MCF 10A (cell line): ENCODE results near the gene RALY. TPM values are rescaled to one million over a fixed set of nuclear protein-coding genes. Genes with fewer than 3 reads are reported as not detected.

Source experiments
- BruUV-seq: library from RNA; stranded (reverse); fragments of 400-500 nt; replicated peaks from 2 replicates; lab custom pipeline; 2021; lab: Mats Ljungman, UMichigan
- CTCF ChIA-PET: fragments of 300-600 bp; sonication (Branson Sonifier 250); formaldehyde crosslinking; extraction: SDS; loops from one replicate; lab custom pipeline; 2021; ENCODE audit warnings: antibody characterized with exemption, inconsistent platforms; lab: Yijun Ruan, JAX
- POLR2A ChIA-PET: fragments of 300-600, 350-650 bp; sonication (Branson Sonifier 250); formaldehyde crosslinking; extraction: SDS; loops from one replicate; lab custom pipeline; 2020; ENCODE audit warnings: antibody characterized with exemption, inconsistent platforms; lab: Yijun Ruan, JAX
- DNase-seq: peaks from one replicate; pipeline ENCODE4 v3.0.0-alpha.2; 2018; ENCODE audit not compliant: unreplicated experiment
- H3K27ac Mint-ChIP-seq: one replicate; pipeline ENCODE4 v1.8.0; 2022; ENCODE audit warnings: mild to moderate bottlenecking, low read depth, mixed read lengths; ENCODE audit not compliant: unreplicated experiment
- H3K27me3 Mint-ChIP-seq: one replicate; pipeline ENCODE4 v1.8.0; 2022; ENCODE audit warnings: mixed read lengths; ENCODE audit not compliant: insufficient read depth, unreplicated experiment
- H3K36me3 Mint-ChIP-seq: one replicate; pipeline ENCODE4 v1.8.0; 2022; ENCODE audit warnings: mild to moderate bottlenecking, moderate library complexity, mixed read lengths; ENCODE audit not compliant: insufficient read depth, unreplicated experiment
- H3K4me1 Mint-ChIP-seq: one replicate; pipeline ENCODE4 v1.8.0; 2022; ENCODE audit warnings: mixed read lengths; ENCODE audit not compliant: insufficient read depth, unreplicated experiment
- H3K4me3 Mint-ChIP-seq: one replicate; pipeline ENCODE4 v1.8.0; 2022; ENCODE audit warnings: mild to moderate bottlenecking, moderate library complexity, mixed read lengths; ENCODE audit not compliant: unreplicated experiment
- H3K9me3 Mint-ChIP-seq: one replicate; pipeline ENCODE4 v1.8.0; 2022; ENCODE audit warnings: mixed read lengths; ENCODE audit not compliant: unreplicated experiment
- intact Hi-C: fragments of 100-400 bp; cut with micrococcal nuclease; formaldehyde crosslinking; loops from 2 replicates; pipeline ENCODE4 v1.14.1; 2022
- total RNA-seq: library from RNA; stranded (reverse); gene quantifications from 2 replicates; pipeline ENCODE4 v1.2.3, GENCODE V29; 2022
- TF ChIP-seq, protein P1 (sequence below): fragments of 200-600 bp; IDR thresholded peaks from one replicate; pipeline ENCODE4 v1.8.0; 2022; ENCODE audit warnings: antibody characterized with exemption, mild to moderate bottlenecking; ENCODE audit not compliant: unreplicated experiment

The RALY gene
- total RNA-seq, 1 experiment from 2014 or later = 120 TPM

DNA sequence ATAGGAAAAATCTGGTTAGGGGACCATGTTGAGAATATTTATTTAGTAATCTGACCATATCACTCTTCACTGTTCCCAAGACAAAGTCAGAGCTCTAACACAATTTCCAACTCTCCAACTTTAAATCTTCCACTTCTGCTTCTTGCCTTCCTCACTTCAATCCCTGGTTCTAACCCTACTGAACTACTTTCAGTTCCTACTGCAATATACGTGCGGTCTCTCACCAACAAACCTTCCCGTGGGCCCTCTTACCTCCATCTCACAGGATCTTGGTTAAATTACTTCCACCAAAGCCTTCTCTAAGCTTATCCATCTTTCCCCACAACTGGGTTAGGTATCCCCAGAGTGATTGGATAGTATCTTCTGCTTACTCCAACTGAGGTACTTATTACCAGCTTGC lies 110.3 kb downstream of the RALY start:
- Mint-ChIP-seq H3K36me3 (peaks cover 98% of the 10 kb centered on the region), H3K4me1 (peaks cover 39% of the 10 kb centered on the region), H3K27me3 (no peaks in the 10 kb centered on the region), H3K4me3 (no peak overlapping the region), H3K9me3 (no peaks in the 10 kb centered on the region), H3K27ac (no peak overlapping the region)
- TF ChIP-seq, protein P1, sequence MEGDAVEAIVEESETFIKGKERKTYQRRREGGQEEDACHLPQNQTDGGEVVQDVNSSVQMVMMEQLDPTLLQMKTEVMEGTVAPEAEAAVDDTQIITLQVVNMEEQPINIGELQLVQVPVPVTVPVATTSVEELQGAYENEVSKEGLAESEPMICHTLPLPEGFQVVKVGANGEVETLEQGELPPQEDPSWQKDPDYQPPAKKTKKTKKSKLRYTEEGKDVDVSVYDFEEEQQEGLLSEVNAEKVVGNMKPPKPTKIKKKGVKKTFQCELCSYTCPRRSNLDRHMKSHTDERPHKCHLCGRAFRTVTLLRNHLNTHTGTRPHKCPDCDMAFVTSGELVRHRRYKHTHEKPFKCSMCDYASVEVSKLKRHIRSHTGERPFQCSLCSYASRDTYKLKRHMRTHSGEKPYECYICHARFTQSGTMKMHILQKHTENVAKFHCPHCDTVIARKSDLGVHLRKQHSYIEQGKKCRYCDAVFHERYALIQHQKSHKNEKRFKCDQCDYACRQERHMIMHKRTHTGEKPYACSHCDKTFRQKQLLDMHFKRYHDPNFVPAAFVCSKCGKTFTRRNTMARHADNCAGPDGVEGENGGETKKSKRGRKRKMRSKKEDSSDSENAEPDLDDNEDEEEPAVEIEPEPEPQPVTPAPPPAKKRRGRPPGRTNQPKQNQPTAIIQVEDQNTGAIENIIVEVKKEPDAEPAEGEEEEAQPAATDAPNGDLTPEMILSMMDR = no peak
- intact Hi-C loops = no loop called here
- CTCF ChIA-PET = interaction anchor here (1.0 kb wide), 1 partner anchor 312 kb away, joined by 3 read pairs; no protein-coding TSS in a partner anchor
- POLR2A ChIA-PET = interaction anchor here (0.7 to 5.6 kb wide), 5 partner anchors 8 to 1218 kb away, joined by 3 to 40 read pairs (median 4); partner anchors contain the start of gene EIF2S2
- DNase-seq = no peak
- no TSS peak for BruUV-seq

DNA sequence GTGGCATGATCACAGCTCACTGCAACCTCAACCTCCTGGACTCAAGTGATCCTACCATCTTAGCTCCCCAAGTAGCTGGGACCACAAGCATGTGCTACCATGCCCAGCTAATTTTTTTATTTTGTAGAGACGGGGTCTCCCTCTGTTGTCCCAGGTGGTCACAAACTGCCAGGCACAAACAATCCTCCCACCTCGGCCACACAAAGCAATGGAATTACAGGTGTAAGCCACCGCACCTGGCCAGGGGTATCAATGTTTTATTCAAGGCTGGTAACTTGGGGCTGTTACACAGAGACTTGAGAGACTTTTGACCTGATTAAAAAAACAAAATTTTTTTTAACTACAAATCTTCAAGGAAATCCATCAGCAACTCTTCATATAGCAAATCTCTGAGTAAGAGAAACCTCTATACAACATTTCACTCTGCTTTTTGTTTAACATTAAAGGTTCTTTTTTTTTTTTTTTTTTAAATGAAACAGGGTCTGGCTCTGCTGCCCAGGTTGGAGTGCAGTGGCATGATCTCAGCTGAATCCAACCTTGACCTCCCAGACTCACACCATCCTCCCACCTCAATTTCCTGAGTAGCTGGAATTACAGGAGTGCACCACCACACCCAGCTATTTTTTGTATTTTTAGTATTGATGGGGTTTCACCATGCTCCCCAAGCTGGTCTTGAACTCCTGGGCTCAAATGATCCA lies 112.4 kb downstream of the RALY start:
- Mint-ChIP-seq H3K27me3 (no peaks in the 10 kb centered on the region), H3K9me3 (no peaks in the 10 kb centered on the region), H3K27ac (no peak overlapping the region), H3K4me1 (peaks cover 50% of the 10 kb centered on the region), H3K4me3 (no peak overlapping the region), H3K36me3 (peaks cover 92% of the 10 kb centered on the region)
- ChIA-PET CTCF (interaction anchor here (0.6 to 0.7 kb wide), 3 partner anchors 367 to 439 kb away, joined by 3 to 4 read pairs (median 3); no protein-coding TSS in a partner anchor), POLR2A (interaction anchor here (0.7 to 1.1 kb wide), 2 partner anchors 16 to 20 kb away, joined by 3 to 5 read pairs; no protein-coding TSS in a partner anchor)
- BruUV-seq = no TSS peak
- intact Hi-C loops = no loop called here
- TF ChIP-seq, protein P1 = no peak
- no peak for DNase-seq

DNA sequence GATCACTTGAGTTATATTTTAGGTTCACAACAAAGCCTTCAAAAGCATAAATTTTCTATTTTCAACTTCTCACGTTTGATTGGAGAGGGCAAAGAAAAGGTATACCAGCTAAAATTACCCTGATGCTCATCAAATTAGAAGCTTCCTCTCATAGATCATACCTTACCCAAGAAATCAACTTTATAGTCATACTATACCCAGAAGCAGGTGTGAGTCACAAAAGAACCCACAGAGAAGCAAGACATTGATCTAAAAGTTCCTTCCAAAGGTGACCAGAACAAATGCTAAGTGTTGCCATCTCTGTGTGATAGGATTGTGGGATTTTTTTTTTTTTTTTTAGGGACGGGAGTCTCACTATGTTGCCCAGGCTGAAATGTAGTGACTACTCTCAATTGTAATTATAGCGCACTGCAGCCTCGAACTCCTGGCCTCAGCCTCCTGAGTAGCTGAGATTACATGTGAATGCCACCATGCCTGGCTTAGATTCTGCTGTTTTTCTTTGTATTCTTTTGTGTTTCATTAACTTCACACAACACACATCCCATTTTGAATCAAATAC lies 115.0 kb downstream of the RALY start:
- Mint-ChIP-seq H3K4me3 (no peak overlapping the region), H3K36me3 (peaks cover 66% of the 10 kb centered on the region), H3K4me1 (peaks cover 55% of the 10 kb centered on the region), H3K27ac (peak overlapping the region; percentile 19), H3K27me3 (no peaks in the 10 kb centered on the region), H3K9me3 (no peaks in the 10 kb centered on the region)
- no TSS peak for BruUV-seq
- DNase-seq = no peak
- ChIA-PET POLR2A (interaction anchor here (0.6 to 2.8 kb wide), 13 partner anchors 9 to 780 kb away, joined by 3 to 16 read pairs (median 4); partner anchors contain the start of gene RALY), CTCF (interaction anchor here (0.6 to 3.2 kb wide), 10 partner anchors 8 to 709 kb away, joined by 3 to 15 read pairs (median 4); no protein-coding TSS in a partner anchor)
- intact Hi-C loops = no loop called here
- TF ChIP-seq, protein P1 = no peak

DNA sequence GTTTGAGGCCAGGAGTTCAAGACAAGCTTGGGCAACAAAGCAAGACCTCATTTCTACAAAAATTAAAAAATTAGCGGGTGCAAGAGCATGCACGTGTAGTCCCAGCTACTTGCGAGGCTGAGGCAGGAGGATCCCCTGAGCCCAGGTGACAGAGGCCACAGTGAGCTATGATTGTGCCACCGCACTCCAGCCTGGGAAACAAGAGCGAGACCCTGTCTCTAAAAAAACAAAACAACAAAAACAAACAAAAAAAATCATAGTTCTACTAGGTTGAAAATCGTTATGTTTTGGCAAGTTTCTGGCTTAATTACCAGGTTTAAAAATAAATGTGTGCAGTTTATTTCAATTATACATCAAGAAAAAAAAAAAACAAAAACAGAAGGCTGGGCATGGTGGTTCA lies 115.7 kb downstream of the RALY start:
- H3K4me3 Mint-ChIP-seq = peak overlapping the region; percentile 91
- no peaks in the 10 kb centered on the region for H3K27me3 Mint-ChIP-seq
- POLR2A ChIA-PET = interaction anchor here (0.6 to 2.8 kb wide), 8 partner anchors 15 to 779 kb away, joined by 3 to 16 read pairs (median 6); partner anchors contain the start of gene RALY
- H3K9me3 Mint-ChIP-seq = no peaks in the 10 kb centered on the region
- H3K4me1 Mint-ChIP-seq = peaks cover 50% of the 10 kb centered on the region
- CTCF ChIA-PET = interaction anchor here (0.6 to 3.2 kb wide), 7 partner anchors 9 to 543 kb away, joined by 3 to 15 read pairs (median 4); no protein-coding TSS in a partner anchor
- intact Hi-C loops = no loop called here
- no TSS peak for BruUV-seq
- DNase-seq = no peak
- peaks cover 59% of the 10 kb centered on the region for H3K36me3 Mint-ChIP-seq
- TF ChIP-seq, protein P1 = no peak
- H3K27ac Mint-ChIP-seq = peak overlapping the region; percentile 19
